Mesenchymal stem cell (in vitro differentiated cells and primary cell): ENCODE results near the gene C1QTNF8.

Experiments
- DNase-seq: peaks from one replicate; pipeline ENCODE4 v3.0.0-alpha.2; 2013
- H2AFZ ChIP-seq: one replicate; pipeline ENCODE4 v1.6.1; 2013; ENCODE audit warnings: low read depth, mild to moderate bottlenecking, control low read depth, inconsistent platforms, low read length, moderate library complexity
- H2AK5ac ChIP-seq: 2 replicates; pipeline ENCODE4 v1.6.1; 2013; ENCODE audit warnings: low read length, moderate library complexity, mild to moderate bottlenecking, inconsistent platforms; ENCODE audit not compliant: severe bottlenecking
- H2BK120ac ChIP-seq: one replicate; pipeline ENCODE4 v1.6.1; 2013; ENCODE audit warnings: low read depth, mild to moderate bottlenecking, inconsistent platforms, low read length, moderate library complexity
- H2BK12ac ChIP-seq, 2 experiments: one replicate each; pipeline ENCODE4 v1.6.1; 2013; ENCODE audit warnings: inconsistent platforms in 2 of 2, low read length in 2 of 2, mild to moderate bottlenecking in 2 of 2, moderate library complexity in 2 of 2, control low read depth in 1 of 2
- H2BK15ac ChIP-seq: one replicate; pipeline ENCODE4 v1.6.1; 2013; ENCODE audit warnings: mild to moderate bottlenecking, low read depth, inconsistent platforms; ENCODE audit not compliant: poor library complexity, severe bottlenecking
- H2BK5ac ChIP-seq: 2 replicates; pipeline ENCODE4 v1.6.1; 2013; ENCODE audit warnings: low read depth, mild to moderate bottlenecking, low read length, control low read depth, inconsistent platforms; ENCODE audit not compliant: poor library complexity, severe bottlenecking
- H3K14ac ChIP-seq, 2 experiments: one replicate each; pipeline ENCODE4 v1.6.1; 2013; ENCODE audit warnings: inconsistent platforms in 2 of 2, low read length in 2 of 2, control low read depth in 1 of 2, mild to moderate bottlenecking in 1 of 2, moderate library complexity in 1 of 2
- H3K18ac ChIP-seq, 2 experiments: one replicate each; pipeline ENCODE4 v1.6.1; 2013; ENCODE audit warnings: inconsistent platforms in 2 of 2, low read length in 2 of 2, control low read depth in 1 of 2, low read depth in 1 of 2, mild to moderate bottlenecking in 1 of 2
- H3K23ac ChIP-seq, 2 experiments: one replicate each; pipeline ENCODE4 v1.6.1; 2013; ENCODE audit warnings: inconsistent platforms in 2 of 2, low read length in 2 of 2, mild to moderate bottlenecking in 2 of 2, moderate library complexity in 2 of 2, control low read depth in 1 of 2
- H3K27ac ChIP-seq: 2 replicates; pipeline ENCODE4 v1.5.1; 2013; ENCODE audit warnings: mild to moderate bottlenecking, moderate library complexity, low read length, control low read depth, inconsistent platforms; ENCODE audit not compliant: poor library complexity, severe bottlenecking
- H3K27me3 ChIP-seq, 2 experiments: 2 replicates each; pipeline versions ENCODE4 v1.6.1 to v1.7.0; 2013; ENCODE audit warnings: low read length in 2 of 2, mild to moderate bottlenecking in 2 of 2, moderate library complexity in 2 of 2, control low read depth in 1 of 2, inconsistent platforms in 1 of 2; ENCODE audit not compliant: control insufficient read depth in 1 of 2, insufficient read depth in 1 of 2
- H3K36me3 ChIP-seq, 2 experiments: 2 replicates each; pipeline versions ENCODE4 v1.6.1 to v1.7.0; 2013; ENCODE audit warnings: low read length in 2 of 2, control low read depth in 1 of 2, inconsistent platforms in 1 of 2, low read depth in 1 of 2, mild to moderate bottlenecking in 1 of 2; ENCODE audit not compliant: insufficient read depth in 2 of 2, control insufficient read depth in 1 of 2
- H3K4ac ChIP-seq, 2 experiments: one replicate each; pipeline ENCODE4 v1.6.1; 2013; ENCODE audit warnings: inconsistent platforms in 2 of 2, low read length in 2 of 2, mild to moderate bottlenecking in 2 of 2, moderate library complexity in 2 of 2, control low read depth in 1 of 2, low read depth in 1 of 2
- H3K4me1 ChIP-seq: 2 replicates; pipeline ENCODE4 v1.6.1; 2013; ENCODE audit warnings: low read depth, low read length, control low read depth; ENCODE audit not compliant: control insufficient read depth, insufficient read depth
- H3K4me2 ChIP-seq: 2 replicates; pipeline ENCODE4 v1.6.1; 2013; ENCODE audit warnings: low read length, mild to moderate bottlenecking, inconsistent platforms; ENCODE audit not compliant: poor library complexity, severe bottlenecking
- H3K4me3 ChIP-seq, 2 experiments: 2 replicates each; pipeline versions ENCODE4 v1.5.1 to v1.7.0; 2013; ENCODE audit warnings: low read length in 2 of 2, mild to moderate bottlenecking in 2 of 2, control low read depth in 1 of 2, low read depth in 1 of 2; ENCODE audit not compliant: insufficient read depth in 1 of 2
- H3K79me1 ChIP-seq: replicated peaks from 2 replicates; pipeline ENCODE4 v1.6.1; 2013; ENCODE audit warnings: mild to moderate bottlenecking, control low read depth, low read length, inconsistent platforms; ENCODE audit not compliant: poor library complexity, severe bottlenecking
- H3K9ac ChIP-seq: 2 replicates; pipeline ENCODE4 v1.7.0; 2013; ENCODE audit warnings: mild to moderate bottlenecking, low read length, moderate library complexity
- H3K9me3 ChIP-seq: 2 replicates; pipeline ENCODE4 v1.7.0; 2013; ENCODE audit warnings: mild to moderate bottlenecking, low read length; ENCODE audit not compliant: control insufficient read depth
- H4K8ac ChIP-seq: one replicate; pipeline ENCODE4 v1.6.1; 2013; ENCODE audit warnings: inconsistent platforms, mild to moderate bottlenecking, low read length, moderate library complexity
- H4K91ac ChIP-seq: one replicate; pipeline ENCODE4 v1.6.1; 2013; ENCODE audit warnings: mild to moderate bottlenecking, low read length, inconsistent platforms
- WGBS: methylation state at CpG from one replicate; pipeline ENCODE4 v1.1.7; 2013; ENCODE audit warnings: mixed read lengths; 5-methylcytosine and 5-hydroxymethylcytosine counted together

C1QTNF8 gene

DNA sequence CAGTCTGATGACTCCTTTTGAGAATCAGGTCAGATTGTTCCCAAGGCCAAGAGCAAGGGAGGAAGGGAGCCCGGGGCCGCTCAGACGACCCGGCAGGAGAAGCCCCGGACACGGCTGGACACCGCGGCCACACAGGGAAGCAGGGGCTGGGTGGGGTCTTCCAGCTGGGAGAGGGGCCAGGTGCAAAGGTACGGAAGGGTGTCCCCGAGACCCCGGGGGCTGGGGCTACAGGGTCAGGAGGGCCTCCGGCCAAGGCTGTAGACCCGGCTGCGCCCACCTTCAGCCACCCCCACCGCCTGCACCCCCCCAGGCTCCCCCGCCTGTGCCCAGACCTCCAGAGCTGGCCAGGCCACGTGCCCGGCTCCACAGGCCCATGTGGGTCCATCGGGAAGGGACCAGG, 21.9 kb upstream of the C1QTNF8 start:
- WGBS: 89% methylated on average over 17 of the region's 19 CpGs

GRCh38 chr16:1117176-1117900, 21.3 kb upstream of the C1QTNF8 start:
- Histone ChIP-seq H3K18ac (no peak overlapping the region), H3K23ac (no peak overlapping the region), H2BK15ac (no peak overlapping the region), H3K4me1 (no peaks in the 10 kb centered on the region), H2AK5ac (no peak overlapping the region), H4K91ac (no peak overlapping the region), H2BK12ac (no peak overlapping the region), H2BK5ac (no peak overlapping the region), H3K4me2 (no peak overlapping the region), H3K9me3 (no peaks in the 10 kb centered on the region), H2BK120ac (no peak overlapping the region), H3K9ac (no peak overlapping the region), H3K27me3 (peaks cover 14 to 59% of the 10 kb centered on the region in 2 experiments), H3K79me1 (no peaks in the 10 kb centered on the region), H2AFZ (no peak overlapping the region), H3K4ac (no peak overlapping the region), H3K4me3 (no peak overlapping the region), H3K36me3 (no peaks in the 10 kb centered on the region), H4K8ac (no peak overlapping the region), H3K27ac (no peak overlapping the region), H3K14ac (no peak overlapping the region)
- DNase-seq: no peak
- 80% methylated on average over 32 of the region's 34 CpGs for WGBS

More for the DNA sequence above, 21.9 kb upstream of the C1QTNF8 start:
- Histone ChIP-seq H3K9ac (no peak overlapping the region), H2BK12ac (no peak overlapping the region), H2AFZ (no peak overlapping the region), H3K4me2 (no peak overlapping the region), H4K91ac (no peak overlapping the region), H3K27ac (no peak overlapping the region), H3K27me3 (peaks cover 16 to 55% of the 10 kb centered on the region in 2 experiments), H3K14ac (no peak overlapping the region), H3K23ac (no peak overlapping the region), H2BK15ac (no peak overlapping the region), H3K4me1 (no peaks in the 10 kb centered on the region), H3K18ac (no peak overlapping the region), H3K79me1 (no peaks in the 10 kb centered on the region), H3K9me3 (no peaks in the 10 kb centered on the region), H3K4me3 (no peak overlapping the region), H2AK5ac (no peak overlapping the region), H3K4ac (no peak overlapping the region), H3K36me3 (no peaks in the 10 kb centered on the region), H2BK5ac (no peak overlapping the region), H2BK120ac (no peak overlapping the region), H4K8ac (no peak overlapping the region)
- DNase-seq: no peak

DNA sequence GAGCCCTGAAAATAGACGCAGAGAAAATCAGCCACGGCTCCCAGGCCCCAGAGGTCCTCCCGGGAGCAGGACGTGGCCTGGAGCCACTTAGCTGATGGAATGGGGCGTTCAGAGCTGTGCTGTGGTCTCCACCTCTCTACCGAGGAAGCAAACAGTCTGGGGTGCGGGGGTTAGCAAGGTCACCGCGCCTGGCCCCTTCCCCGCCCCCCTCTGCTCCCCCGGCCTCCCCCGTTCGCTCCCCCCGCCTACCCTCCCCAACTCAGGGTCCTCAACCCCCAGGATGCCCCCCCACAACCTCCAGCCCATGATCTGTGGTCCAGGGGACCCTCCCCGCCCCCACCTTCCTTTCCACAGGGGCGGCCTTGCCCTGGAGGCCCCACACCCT, 20.6 kb upstream of the C1QTNF8 start:
- Histone ChIP-seq H3K14ac (no peak overlapping the region), H2BK15ac (no peak overlapping the region), H3K4me1 (no peaks in the 10 kb centered on the region), H3K4ac (no peak overlapping the region), H2BK12ac (no peak overlapping the region), H3K4me3 (no peak overlapping the region), H3K9ac (no peak overlapping the region), H3K27me3 (peaks cover 8 to 66% of the 10 kb centered on the region in 2 experiments), H4K91ac (no peak overlapping the region), H3K9me3 (no peaks in the 10 kb centered on the region), H2BK5ac (no peak overlapping the region), H3K36me3 (no peaks in the 10 kb centered on the region), H3K23ac (no peak overlapping the region), H2BK120ac (no peak overlapping the region), H3K27ac (no peak overlapping the region), H3K18ac (no peak overlapping the region), H2AFZ (no peak overlapping the region), H3K79me1 (no peaks in the 10 kb centered on the region), H3K4me2 (no peak overlapping the region), H4K8ac (no peak overlapping the region), H2AK5ac (no peak overlapping the region)
- WGBS: 64% methylated on average over 7 of the region's 16 CpGs
- DNase-seq: no peak

DNA sequence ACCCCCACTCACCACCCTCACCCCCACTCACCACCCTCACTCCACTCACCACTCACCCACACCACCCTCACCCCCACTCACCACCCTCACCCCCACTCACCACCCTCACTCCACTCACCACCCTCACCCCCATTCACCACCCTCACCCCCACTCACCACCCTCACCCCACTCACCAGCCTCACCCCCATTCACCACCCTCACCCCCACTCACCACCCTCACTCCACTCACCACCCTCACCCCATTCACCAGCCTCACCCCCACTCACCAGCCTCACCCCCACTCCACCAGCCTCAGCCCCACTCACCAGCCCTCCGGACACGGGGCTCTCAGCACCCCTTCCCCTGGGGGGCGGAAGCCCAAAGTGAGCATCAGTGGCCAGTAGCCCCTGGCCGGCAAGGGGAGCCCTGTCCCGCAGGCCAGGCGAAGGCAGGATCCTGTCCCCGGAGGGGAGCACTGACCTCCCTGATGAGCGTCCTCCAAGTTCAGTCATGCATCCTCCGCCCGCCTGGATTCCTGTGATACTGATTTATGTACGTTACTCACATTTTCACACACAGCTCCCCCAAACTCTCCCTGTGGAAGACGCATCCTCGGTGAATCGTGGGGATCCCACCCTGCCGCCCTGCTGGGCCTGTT, 18.0 kb upstream of the C1QTNF8 start:
- Histone ChIP-seq H3K4me1 (peaks cover 5% of the 10 kb centered on the region), H3K36me3 (no peaks in the 10 kb centered on the region), H3K23ac (no peak overlapping the region), H3K4me3 (no peak overlapping the region), H2BK120ac (no peak overlapping the region), H2BK15ac (no peak overlapping the region), H4K91ac (no peak overlapping the region), H4K8ac (no peak overlapping the region), H2AFZ (no peak overlapping the region), H3K27me3 (peaks cover 21 to 72% of the 10 kb centered on the region in 2 experiments), H3K79me1 (no peaks in the 10 kb centered on the region), H3K14ac (no peak overlapping the region), H3K4ac (no peak overlapping the region), H3K4me2 (no peak overlapping the region), H3K27ac (no peak overlapping the region), H2BK5ac (no peak overlapping the region), H3K9ac (no peak overlapping the region), H2AK5ac (no peak overlapping the region), H2BK12ac (no peak overlapping the region), H3K9me3 (peaks cover 3% of the 10 kb centered on the region), H3K18ac (no peak overlapping the region)
- WGBS: 78% methylated on average over 15 of the region's 15 CpGs
- no peak for DNase-seq
